Caco-2 (cell line): ENCODE data around the gene BBX. TPM values are rescaled to one million over a fixed set of nuclear protein-coding genes. Genes with fewer than 3 reads are reported as not detected.

Source experiments
- BruUV-seq: library from RNA; stranded (reverse); fragments of 400-500 nt; replicated peaks from 2 replicates; lab custom pipeline; 2021; lab: Mats Ljungman, UMichigan
- CTCF ChIA-PET: fragments of 300-600 bp; sonication (Branson Sonifier 250); formaldehyde crosslinking; loops from one replicate; lab custom pipeline; 2022; ENCODE audit warnings: antibody characterized with exemption; lab: Charles Lee
- POLR2A ChIA-PET: fragments of 300-600 bp; sonication (Branson Sonifier 250); formaldehyde crosslinking; loops from one replicate; lab custom pipeline; 2022; ENCODE audit warnings: antibody characterized with exemption; lab: Charles Lee
- DNase-seq, 2 experiments: peaks; one replicate each; pipeline versions ENCODE4 v3.0.0 to v3.0.0-alpha.2; 2020 to 2022
- H3K27me3 ChIP-seq: replicated peaks from 2 replicates; pipeline ENCODE4 v1.6.0; 2011; ENCODE audit warnings: low read length; ENCODE audit not compliant: control insufficient read depth, insufficient read depth
- H3K36me3 ChIP-seq: 2 replicates; pipeline ENCODE4 v1.5.1; 2011; ENCODE audit warnings: low read length; ENCODE audit not compliant: control insufficient read depth, insufficient read depth
- H3K4me1 ChIP-seq: fragments of 250-450 bp; sonication (Bioruptor Pico); 2 replicates; pipeline ENCODE4 v1.5.1; 2020; ENCODE audit warnings: mild to moderate bottlenecking
- H3K4me3 ChIP-seq: 2 replicates; pipeline ENCODE4 v1.5.1; 2011; ENCODE audit warnings: low read depth, mild to moderate bottlenecking, control low read depth, low read length
- H3K9me3 ChIP-seq: fragments of 250-450 bp; sonication (Bioruptor Pico); 2 replicates; pipeline ENCODE4 v1.5.1; 2020; ENCODE audit warnings: mild to moderate bottlenecking, moderate library complexity
- H3K27ac Mint-ChIP-seq: one replicate; pipeline ENCODE4 v1.8.0; 2022; ENCODE audit warnings: mixed read lengths; ENCODE audit not compliant: unreplicated experiment
- H3K27me3 Mint-ChIP-seq: one replicate; pipeline ENCODE4 v1.8.0; 2022; ENCODE audit warnings: mixed read lengths; ENCODE audit not compliant: insufficient read depth, unreplicated experiment
- H3K36me3 Mint-ChIP-seq: one replicate; pipeline ENCODE4 v1.8.0; 2022; ENCODE audit warnings: mild to moderate bottlenecking, mixed read lengths; ENCODE audit not compliant: insufficient read depth, unreplicated experiment
- H3K4me1 Mint-ChIP-seq: one replicate; pipeline ENCODE4 v1.8.0; 2022; ENCODE audit warnings: low read depth, mixed read lengths; ENCODE audit not compliant: unreplicated experiment
- H3K4me3 Mint-ChIP-seq: one replicate; pipeline ENCODE4 v1.8.0; 2022; ENCODE audit warnings: mild to moderate bottlenecking, moderate library complexity, mixed read lengths; ENCODE audit not compliant: unreplicated experiment
- H3K9me3 Mint-ChIP-seq: one replicate; pipeline ENCODE4 v1.8.0; 2022; ENCODE audit warnings: mixed read lengths; ENCODE audit not compliant: unreplicated experiment
- intact Hi-C: fragments of 100-400 bp; cut with micrococcal nuclease; formaldehyde crosslinking; loops from one replicate; pipeline ENCODE4 v1.10.0; 2022; ENCODE audit not compliant: unreplicated experiment
- total RNA-seq: library from RNA; stranded (reverse); gene quantifications from 2 replicates; pipeline ENCODE4 v1.2.3, GENCODE V29; 2022
- TF ChIP-seq, protein P1 (sequence below), 2 experiments: fragments of 200-600 bp in 1 of 2; IDR thresholded peaks; 1 replicate in 1 of 2; 2 replicates in 1 of 2; pipeline versions ENCODE4 v1.5.1 to v1.8.0; 2011 to 2022; ENCODE audit warnings: antibody characterized with exemption in 1 of 2, control low read depth in 1 of 2, inconsistent platforms in 1 of 2, low read depth in 1 of 2, low read length in 1 of 2, mild to moderate bottlenecking in 1 of 2, moderate library complexity in 1 of 2; ENCODE audit not compliant: insufficient read depth in 1 of 2, severe bottlenecking in 1 of 2, unreplicated experiment in 1 of 2

BBX gene
- total RNA-seq, 1 experiment from 2014 or later, result 2.6 TPM

DNA sequence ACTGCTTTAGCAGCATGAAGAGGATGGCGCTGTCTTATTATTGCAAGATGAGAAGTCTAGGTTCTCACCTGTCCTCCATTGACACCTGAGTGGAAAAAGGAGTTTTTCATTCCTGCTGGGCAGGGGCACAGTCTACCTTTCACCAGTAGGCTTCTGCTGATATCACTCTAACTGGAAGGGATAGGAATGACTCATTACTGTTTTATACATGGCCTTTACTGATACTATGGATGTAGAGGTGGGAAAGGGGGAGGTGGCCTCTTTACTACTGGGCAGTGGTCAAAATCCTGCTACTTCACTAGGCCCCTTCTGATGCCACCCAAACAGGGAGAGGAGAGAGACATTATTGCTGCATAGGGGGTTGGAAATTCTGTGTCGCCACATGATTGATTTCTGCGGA is 97.8 kb downstream of the BBX start:
- no peaks in the 10 kb centered on the region for H3K27me3 ChIP-seq
- no peaks in the 10 kb centered on the region for H3K4me1 ChIP-seq
- no peak overlapping the region for H3K4me3 ChIP-seq
- no peaks in the 10 kb centered on the region for H3K36me3 ChIP-seq
- H3K4me1 Mint-ChIP-seq, result no peaks in the 10 kb centered on the region
- H3K4me3 Mint-ChIP-seq, result no peak overlapping the region
- H3K9me3 ChIP-seq, result no peaks in the 10 kb centered on the region
- DNase-seq, result no peak
- H3K27me3 Mint-ChIP-seq, result peaks cover 14% of the 10 kb centered on the region
- intact Hi-C loops, result no loop called here
- no peaks in the 10 kb centered on the region for H3K9me3 Mint-ChIP-seq
- TF ChIP-seq, protein P1, sequence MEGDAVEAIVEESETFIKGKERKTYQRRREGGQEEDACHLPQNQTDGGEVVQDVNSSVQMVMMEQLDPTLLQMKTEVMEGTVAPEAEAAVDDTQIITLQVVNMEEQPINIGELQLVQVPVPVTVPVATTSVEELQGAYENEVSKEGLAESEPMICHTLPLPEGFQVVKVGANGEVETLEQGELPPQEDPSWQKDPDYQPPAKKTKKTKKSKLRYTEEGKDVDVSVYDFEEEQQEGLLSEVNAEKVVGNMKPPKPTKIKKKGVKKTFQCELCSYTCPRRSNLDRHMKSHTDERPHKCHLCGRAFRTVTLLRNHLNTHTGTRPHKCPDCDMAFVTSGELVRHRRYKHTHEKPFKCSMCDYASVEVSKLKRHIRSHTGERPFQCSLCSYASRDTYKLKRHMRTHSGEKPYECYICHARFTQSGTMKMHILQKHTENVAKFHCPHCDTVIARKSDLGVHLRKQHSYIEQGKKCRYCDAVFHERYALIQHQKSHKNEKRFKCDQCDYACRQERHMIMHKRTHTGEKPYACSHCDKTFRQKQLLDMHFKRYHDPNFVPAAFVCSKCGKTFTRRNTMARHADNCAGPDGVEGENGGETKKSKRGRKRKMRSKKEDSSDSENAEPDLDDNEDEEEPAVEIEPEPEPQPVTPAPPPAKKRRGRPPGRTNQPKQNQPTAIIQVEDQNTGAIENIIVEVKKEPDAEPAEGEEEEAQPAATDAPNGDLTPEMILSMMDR (IDR thresholded peaks at IDR 0.05; ENCODE audit: insufficient read depth in 1 of 2, low read depth in 1 of 2, low read length in 1 of 2, severe bottlenecking in 1 of 2, unreplicated experiment in 1 of 2), result no peak
- POLR2A ChIA-PET, result no interaction called here
- CTCF ChIA-PET, result no interaction called here
- H3K36me3 Mint-ChIP-seq, result no peaks in the 10 kb centered on the region
- H3K27ac Mint-ChIP-seq, result no peak overlapping the region
- BruUV-seq, result no TSS peak

DNA sequence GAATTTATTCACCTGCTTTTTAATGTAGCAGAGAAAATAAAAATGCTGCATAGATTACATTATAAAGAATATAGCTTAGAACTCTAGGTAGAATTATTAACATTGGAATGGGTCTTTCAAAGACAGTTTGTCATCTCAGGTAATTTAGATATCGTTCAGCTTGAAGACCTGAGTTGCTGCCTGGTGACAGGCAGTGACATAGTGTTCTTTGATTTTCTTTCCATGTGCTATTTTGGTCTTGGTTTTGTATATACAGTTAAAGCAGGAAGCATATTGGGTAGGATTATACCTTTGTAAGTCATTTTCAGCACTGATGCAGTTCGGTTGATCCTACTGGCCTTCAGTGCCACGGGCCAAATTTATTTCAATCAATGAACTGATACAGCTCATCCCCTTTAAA is 98.7 kb downstream of the BBX start:
- CTCF ChIA-PET, result no interaction called here
- POLR2A ChIA-PET, result no interaction called here
- TF ChIP-seq, protein P1 (IDR thresholded peaks at IDR 0.05; ENCODE audit: insufficient read depth in 1 of 2, low read depth in 1 of 2, low read length in 1 of 2, severe bottlenecking in 1 of 2, unreplicated experiment in 1 of 2), result no peak
- H3K36me3 Mint-ChIP-seq, result no peaks in the 10 kb centered on the region
- peaks cover 14% of the 10 kb centered on the region for H3K27me3 Mint-ChIP-seq
- H3K9me3 Mint-ChIP-seq, result no peaks in the 10 kb centered on the region
- Histone ChIP-seq H3K4me3 (no peak overlapping the region), H3K36me3 (no peaks in the 10 kb centered on the region), H3K9me3 (no peaks in the 10 kb centered on the region), H3K27me3 (no peaks in the 10 kb centered on the region), H3K4me1 (no peaks in the 10 kb centered on the region)
- no peak overlapping the region for H3K4me3 Mint-ChIP-seq
- no peak overlapping the region for H3K27ac Mint-ChIP-seq
- intact Hi-C loops, result no loop called here
- no peak for DNase-seq
- no peaks in the 10 kb centered on the region for H3K4me1 Mint-ChIP-seq
- no TSS peak for BruUV-seq

DNA sequence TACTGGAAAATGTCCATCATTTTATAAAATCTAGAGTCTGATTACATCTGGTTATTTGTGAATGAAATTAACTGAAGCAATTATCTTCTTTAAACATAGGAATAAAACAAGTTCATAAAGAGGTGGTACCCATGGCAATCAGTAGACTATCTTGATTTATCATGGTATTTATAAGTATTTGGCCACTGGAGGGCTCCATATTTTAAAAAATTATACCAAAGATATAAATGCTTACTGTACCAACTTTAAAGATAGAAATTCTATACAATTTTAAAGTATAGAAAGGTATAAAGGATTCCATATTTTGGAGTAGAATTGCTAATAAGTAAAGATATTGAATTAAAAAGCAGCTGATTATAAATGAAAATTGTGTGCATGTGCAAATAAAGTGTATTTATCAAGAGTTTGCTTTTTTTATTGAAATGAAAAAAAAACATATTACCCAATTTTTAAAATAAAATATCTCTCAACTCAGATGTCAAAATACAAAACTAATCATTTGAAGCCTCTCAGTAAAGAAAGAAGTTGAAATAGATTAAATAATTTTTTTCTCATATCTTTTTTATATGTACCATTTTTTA is 105.3 kb downstream of the BBX start:
- no peak overlapping the region for H3K4me3 ChIP-seq
- BruUV-seq, result no TSS peak
- H3K4me3 Mint-ChIP-seq, result no peak overlapping the region
- no peaks in the 10 kb centered on the region for H3K9me3 Mint-ChIP-seq
- ChIA-PET CTCF (no interaction called here), POLR2A (no interaction called here)
- H3K27me3 Mint-ChIP-seq, result no peaks in the 10 kb centered on the region
- no peaks in the 10 kb centered on the region for H3K4me1 ChIP-seq
- TF ChIP-seq, protein P1 (IDR thresholded peaks at IDR 0.05; ENCODE audit: insufficient read depth in 1 of 2, low read depth in 1 of 2, low read length in 1 of 2, severe bottlenecking in 1 of 2, unreplicated experiment in 1 of 2), result no peak
- no peaks in the 10 kb centered on the region for H3K27me3 ChIP-seq
- intact Hi-C loops, result no loop called here
- DNase-seq, result no peak
- no peaks in the 10 kb centered on the region for H3K9me3 ChIP-seq
- H3K36me3 ChIP-seq, result no peaks in the 10 kb centered on the region
- H3K27ac Mint-ChIP-seq, result no peak overlapping the region
- no peaks in the 10 kb centered on the region for H3K36me3 Mint-ChIP-seq
- H3K4me1 Mint-ChIP-seq, result no peaks in the 10 kb centered on the region
